Activated CD4-positive, alpha-beta T cell treated with anti-CD3 and anti-CD28 coated beads, Interleukin-2, amount 10 ng/mL, durations not matched to agents 7 days and 5 days (primary cell): Measurements from ENCODE around the gene SYCE3. TPM values are rescaled to one million over a fixed set of nuclear protein-coding genes. Genes with fewer than 3 reads are reported as not detected.

ENCODE experiments used
- CTCF ChIA-PET: fragments of 350-600 bp; sonication (Branson Sonifier 250); formaldehyde crosslinking; loops from one replicate; lab custom pipeline; 2021; ENCODE audit warnings: antibody characterized with exemption; lab: Charles Lee
- POLR2A ChIA-PET: fragments of 350-600 bp; sonication (Branson Sonifier 250); formaldehyde crosslinking; loops from one replicate; lab custom pipeline; 2021; ENCODE audit warnings: antibody characterized with exemption; lab: Charles Lee
- DNase-seq: peaks from one replicate; pipeline ENCODE4 v3.0.0-alpha.2; 2020
- H3K27ac Mint-ChIP-seq: one replicate; pipeline ENCODE4 v1.8.0; 2021; ENCODE audit warnings: mild to moderate bottlenecking, moderate library complexity, mixed read lengths
- H3K27me3 Mint-ChIP-seq: one replicate; pipeline ENCODE4 v1.8.0; 2021; ENCODE audit warnings: mixed read lengths
- H3K36me3 Mint-ChIP-seq: one replicate; pipeline ENCODE4 v1.8.0; 2021; ENCODE audit warnings: low read depth, mixed read lengths
- H3K4me1 Mint-ChIP-seq: one replicate; pipeline ENCODE4 v1.8.0; 2021; ENCODE audit warnings: mixed read lengths
- H3K4me3 Mint-ChIP-seq: one replicate; pipeline ENCODE4 v1.8.0; 2021; ENCODE audit warnings: mild to moderate bottlenecking, moderate library complexity, mixed read lengths
- H3K9me3 Mint-ChIP-seq: one replicate; pipeline ENCODE4 v1.8.0; 2021; ENCODE audit warnings: mixed read lengths
- total RNA-seq, 2 experiments: library from RNA; stranded (reverse); gene quantifications; one replicate each; pipeline ENCODE4 v1.2.3, GENCODE V29; 2021

The SYCE3 gene
- total RNA-seq, 2 experiments from 2014 or later, result 0.87 TPM; not detected in 1

DNA sequence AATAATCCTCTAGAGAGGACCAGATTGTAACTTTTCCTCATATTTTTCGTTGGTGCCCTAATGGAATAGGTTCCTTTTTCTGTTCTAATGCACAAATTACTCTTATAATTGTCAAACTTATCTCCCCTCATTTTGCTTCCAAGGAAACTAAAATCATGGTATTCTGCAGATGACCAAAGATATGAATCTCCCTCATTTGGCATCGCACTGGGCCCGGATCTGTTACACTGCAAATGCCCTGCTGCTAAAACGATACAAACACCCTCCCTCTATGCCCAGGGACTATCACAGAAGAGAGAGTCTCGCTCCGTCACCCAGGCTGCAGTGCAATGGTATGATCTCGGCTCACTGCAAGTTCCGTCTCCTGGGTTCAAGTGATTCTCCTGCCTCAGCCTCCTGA lies 9.4 kb downstream of the SYCE3 start:
- ChIA-PET CTCF (interaction anchor here (1.8 to 5.8 kb wide), 2 partner anchors 8 to 10 kb away, joined by 5 to 30 read pairs; partner anchors contain the start of genes KLHDC7B and SYCE3), POLR2A (no interaction called here)
- Mint-ChIP-seq H3K27me3 (peaks cover 6% of the 10 kb centered on the region), H3K9me3 (no peaks in the 10 kb centered on the region), H3K36me3 (peaks cover 6% of the 10 kb centered on the region), H3K4me1 (peaks cover 20% of the 10 kb centered on the region), H3K4me3 (no peak overlapping the region), H3K27ac (no peak overlapping the region)
- DNase-seq, result no peak

DNA sequence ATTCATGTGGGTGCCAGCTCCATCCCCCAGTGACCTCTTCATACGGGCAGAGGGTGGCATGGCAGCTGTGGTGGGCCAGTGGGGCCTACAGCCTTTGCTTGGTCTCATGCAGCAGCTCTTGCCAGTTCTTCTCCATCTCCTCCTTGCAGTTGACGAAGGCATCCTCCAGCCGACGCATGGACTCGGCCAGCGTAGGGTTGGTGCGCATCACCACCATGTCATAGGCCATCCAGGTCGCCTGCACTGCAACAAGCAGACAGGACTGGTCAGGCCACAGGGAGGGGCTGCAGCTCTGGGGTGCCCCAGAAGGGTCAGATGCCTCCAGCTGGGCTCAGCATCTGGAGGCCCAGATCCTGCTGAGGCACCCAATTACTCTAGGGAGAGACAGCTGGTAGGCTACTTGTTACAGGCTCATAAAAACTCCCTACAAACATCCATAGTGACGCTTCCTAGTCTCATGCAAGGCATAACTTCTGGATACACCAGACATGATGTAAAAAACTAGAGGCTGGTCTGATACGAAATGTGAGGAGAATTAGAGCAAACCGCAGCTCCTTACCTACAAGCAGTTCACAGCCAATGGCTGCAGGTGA lies 11.5 kb downstream of the SYCE3 start:
- Mint-ChIP-seq H3K36me3 (peaks cover 6% of the 10 kb centered on the region), H3K9me3 (no peaks in the 10 kb centered on the region), H3K27ac (peak overlapping the region; percentile 50), H3K4me1 (peaks cover 24% of the 10 kb centered on the region), H3K4me3 (no peak overlapping the region), H3K27me3 (peaks cover 3% of the 10 kb centered on the region)
- POLR2A ChIA-PET, result interaction anchor here (0.6 kb wide), 1 partner anchor 11 kb away, joined by 4 read pairs; no protein-coding TSS in a partner anchor
- CTCF ChIA-PET, result interaction anchor here (1.1 to 5.8 kb wide), 5 partner anchors 9 to 26 kb away, joined by 3 to 31 read pairs (median 7); partner anchors contain the start of genes SCO2 and SYCE3
- no peak for DNase-seq

DNA sequence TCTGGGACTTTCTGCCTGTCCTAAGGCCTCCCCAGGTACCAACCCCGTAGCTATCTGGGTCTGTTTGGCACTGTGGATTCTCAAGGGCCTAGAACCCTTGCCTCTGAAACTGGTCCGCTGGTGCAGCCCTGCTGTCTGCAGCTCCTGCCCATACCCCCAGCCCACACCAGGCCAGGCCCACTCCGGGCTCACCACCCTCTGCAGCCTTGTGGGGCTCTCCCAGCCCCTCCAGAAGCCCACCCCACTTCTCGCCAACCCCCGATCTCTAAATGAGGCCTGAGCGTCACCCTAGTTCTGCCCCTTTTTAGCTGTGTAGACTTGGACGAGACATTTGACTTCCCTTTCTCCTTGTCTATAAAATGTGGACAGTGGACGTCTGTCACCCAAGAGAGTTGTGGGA lies 12.3 kb downstream of the SYCE3 start:
- ChIA-PET POLR2A (no interaction called here), CTCF (interaction anchor here (1.1 to 5.8 kb wide), 4 partner anchors 10 to 25 kb away, joined by 3 to 31 read pairs (median 18); partner anchors contain the start of genes SCO2 and SYCE3)
- Mint-ChIP-seq H3K9me3 (no peaks in the 10 kb centered on the region), H3K27me3 (peaks cover under 1% of the 10 kb centered on the region), H3K27ac (peak overlapping the region; percentile 80), H3K4me1 (peaks cover 32% of the 10 kb centered on the region), H3K4me3 (peak overlapping the region; percentile 69), H3K36me3 (peaks cover 6% of the 10 kb centered on the region)
- no peak for DNase-seq

DNA sequence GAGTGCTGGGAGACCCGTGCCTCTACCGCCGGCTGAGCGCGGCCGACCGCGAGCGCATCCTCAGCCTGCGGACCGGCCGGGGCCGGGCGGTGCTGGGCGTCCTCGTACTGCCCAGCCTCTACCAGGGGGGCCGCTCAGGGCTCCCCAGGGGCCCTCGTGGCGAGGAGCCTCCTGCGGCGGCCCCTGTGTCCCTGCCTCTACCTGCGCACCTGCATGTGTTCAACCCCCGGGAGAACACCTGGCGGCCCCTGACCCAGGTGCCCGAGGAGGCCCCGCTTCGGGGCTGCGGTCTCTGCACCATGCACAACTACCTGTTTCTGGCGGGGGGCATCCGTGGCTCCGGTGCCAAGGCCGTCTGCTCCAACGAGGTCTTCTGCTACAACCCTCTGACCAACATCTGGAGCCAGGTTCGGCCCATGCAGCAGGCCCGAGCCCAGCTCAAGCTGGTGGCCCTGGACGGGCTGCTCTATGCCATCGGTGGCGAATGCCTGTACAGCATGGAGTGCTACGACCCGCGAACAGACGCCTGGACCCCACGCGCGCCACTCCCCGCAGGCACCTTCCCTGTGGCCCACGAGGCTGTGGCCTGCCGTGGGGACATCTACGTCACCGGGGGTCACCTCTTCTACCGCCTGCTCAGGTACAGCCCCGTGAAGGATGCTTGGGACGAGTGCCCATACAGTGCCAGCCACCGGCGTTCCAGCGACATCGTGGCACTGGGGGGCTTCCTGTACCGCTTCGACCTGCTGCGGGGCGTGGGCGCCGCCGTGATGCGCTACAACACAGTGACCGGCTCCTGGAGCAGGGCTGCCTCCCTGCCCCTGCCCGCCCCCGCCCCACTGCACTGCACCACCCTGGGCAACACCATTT lies 13.6 kb downstream of the SYCE3 start:
- Mint-ChIP-seq H3K27me3 (no peaks in the 10 kb centered on the region), H3K36me3 (peaks cover 6% of the 10 kb centered on the region), H3K9me3 (no peaks in the 10 kb centered on the region), H3K4me1 (peaks cover 45% of the 10 kb centered on the region), H3K27ac (peak overlapping the region; percentile 87), H3K4me3 (peak overlapping the region; percentile 75)
- POLR2A ChIA-PET, result interaction anchor here (0.6 to 1.1 kb wide), 3 partner anchors 10 to 72 kb away, joined by 3 to 6 read pairs (median 3); no protein-coding TSS in a partner anchor
- CTCF ChIA-PET, result interaction anchor here (0.9 to 5.8 kb wide), 8 partner anchors 10 to 76 kb away, joined by 3 to 64 read pairs (median 18); partner anchors contain the start of genes SCO2 and SYCE3
- no peak for DNase-seq

DNA sequence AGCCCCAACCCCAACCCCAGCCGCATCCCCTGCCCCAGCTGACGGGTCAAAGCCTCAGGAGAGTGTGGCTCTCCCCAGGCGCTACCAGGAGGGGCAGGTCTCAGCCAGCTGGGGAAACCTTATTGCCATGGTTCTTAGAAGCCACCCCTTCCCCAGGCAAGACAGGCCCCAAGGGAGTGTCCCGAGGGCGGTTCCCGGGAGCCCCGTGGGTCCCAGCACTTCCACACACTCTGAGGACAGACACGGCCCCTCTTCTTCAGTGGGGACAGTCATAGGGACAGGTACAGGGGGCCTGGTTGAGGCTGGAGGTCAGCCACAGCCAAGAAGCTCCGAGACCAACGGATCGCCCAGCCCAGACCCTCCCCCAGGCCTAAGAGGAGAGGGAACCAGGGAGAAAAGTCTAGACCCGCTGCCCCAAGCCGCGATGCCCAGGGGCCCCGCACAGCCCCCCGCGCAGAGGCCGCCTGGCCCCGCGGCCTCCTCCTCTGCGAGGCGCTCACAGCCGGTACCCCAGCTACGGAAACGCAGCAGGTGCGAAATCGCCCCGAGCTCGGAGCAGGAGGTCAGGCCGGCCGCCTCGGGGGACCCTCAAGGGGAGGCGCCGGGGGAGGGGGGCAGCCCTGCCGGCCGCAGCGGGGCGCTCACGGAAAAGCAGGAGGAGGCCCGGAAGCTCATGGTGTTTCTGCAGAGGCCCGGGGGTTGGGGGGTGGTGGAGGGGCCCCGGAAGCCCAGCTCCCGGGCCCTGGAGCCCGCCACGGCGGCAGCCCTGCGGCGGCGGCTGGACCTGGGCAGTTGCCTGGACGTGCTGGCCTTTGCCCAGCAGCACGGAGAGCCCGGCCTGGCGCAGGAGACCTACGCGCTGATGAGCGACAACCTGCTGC lies 14.4 kb downstream of the SYCE3 start:
- peaks cover 45% of the 10 kb centered on the region for H3K4me1 Mint-ChIP-seq
- CTCF ChIA-PET, result interaction anchor here (0.9 to 5.0 kb wide), 11 partner anchors 9 to 75 kb away, joined by 3 to 64 read pairs (median 4); partner anchors contain the start of genes SCO2, SYCE3 and TYMP
- no peaks in the 10 kb centered on the region for H3K9me3 Mint-ChIP-seq
- H3K4me3 Mint-ChIP-seq, result peak overlapping the region; percentile 71
- H3K27me3 Mint-ChIP-seq, result no peaks in the 10 kb centered on the region
- H3K27ac Mint-ChIP-seq, result peak overlapping the region; percentile 94
- POLR2A ChIA-PET, result interaction anchor here (0.6 to 1.7 kb wide), 6 partner anchors 9 to 72 kb away, joined by 3 to 6 read pairs (median 3); partner anchors contain the start of genes SCO2 and TYMP
- peak; percentile 63 for DNase-seq
- H3K36me3 Mint-ChIP-seq, result peaks cover 6% of the 10 kb centered on the region

DNA sequence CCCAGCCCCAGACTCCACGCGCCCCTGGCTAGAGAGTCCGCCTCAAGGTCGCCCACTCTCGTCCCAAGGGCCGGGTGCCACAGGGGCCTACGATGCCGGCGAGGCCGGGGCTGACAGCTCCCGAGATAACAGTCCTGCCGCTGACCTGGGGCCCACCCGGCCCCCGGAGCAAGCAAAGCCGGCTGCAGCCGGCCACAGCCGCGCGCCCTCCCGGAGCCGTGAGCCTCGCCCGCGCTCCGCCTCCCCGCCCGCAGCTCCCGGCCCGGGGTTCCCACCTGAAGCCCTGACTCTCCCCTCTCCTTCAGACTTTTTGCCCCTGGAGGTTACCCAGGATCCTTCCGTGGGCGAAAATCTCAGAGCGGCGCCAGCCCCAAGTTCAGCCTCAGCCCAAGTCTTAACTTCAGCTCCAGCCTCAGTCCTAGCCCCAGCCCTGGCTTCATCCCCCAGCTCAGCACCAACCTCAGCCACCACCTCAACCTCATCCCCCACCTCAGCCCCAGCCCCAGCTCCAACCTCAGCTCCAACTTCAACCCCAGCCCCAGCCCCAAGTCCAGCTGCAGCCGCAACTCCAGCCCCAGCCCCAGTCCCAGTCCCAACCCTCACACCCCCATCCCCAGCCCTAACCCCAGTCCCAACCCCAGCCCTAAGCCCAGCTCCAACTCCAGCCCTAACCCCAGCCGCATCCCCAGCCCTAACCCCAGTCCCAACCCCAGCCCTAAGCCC lies 15.3 kb downstream of the SYCE3 start:
- CTCF ChIA-PET, result interaction anchor here (1.1 to 5.0 kb wide), 9 partner anchors 8 to 74 kb away, joined by 3 to 64 read pairs (median 5); partner anchors contain the start of genes SCO2, SYCE3 and TYMP
- H3K27me3 Mint-ChIP-seq, result no peaks in the 10 kb centered on the region
- H3K9me3 Mint-ChIP-seq, result no peaks in the 10 kb centered on the region
- H3K36me3 Mint-ChIP-seq, result peaks cover 9% of the 10 kb centered on the region
- POLR2A ChIA-PET, result interaction anchor here (0.6 to 1.7 kb wide), 4 partner anchors 17 to 73 kb away, joined by 3 to 6 read pairs (median 3); partner anchors contain the start of genes SCO2 and TYMP
- peak overlapping the region; percentile 85 for H3K27ac Mint-ChIP-seq
- no peak for DNase-seq
- H3K4me3 Mint-ChIP-seq, result peak overlapping the region; percentile 67
- peaks cover 48% of the 10 kb centered on the region for H3K4me1 Mint-ChIP-seq

DNA sequence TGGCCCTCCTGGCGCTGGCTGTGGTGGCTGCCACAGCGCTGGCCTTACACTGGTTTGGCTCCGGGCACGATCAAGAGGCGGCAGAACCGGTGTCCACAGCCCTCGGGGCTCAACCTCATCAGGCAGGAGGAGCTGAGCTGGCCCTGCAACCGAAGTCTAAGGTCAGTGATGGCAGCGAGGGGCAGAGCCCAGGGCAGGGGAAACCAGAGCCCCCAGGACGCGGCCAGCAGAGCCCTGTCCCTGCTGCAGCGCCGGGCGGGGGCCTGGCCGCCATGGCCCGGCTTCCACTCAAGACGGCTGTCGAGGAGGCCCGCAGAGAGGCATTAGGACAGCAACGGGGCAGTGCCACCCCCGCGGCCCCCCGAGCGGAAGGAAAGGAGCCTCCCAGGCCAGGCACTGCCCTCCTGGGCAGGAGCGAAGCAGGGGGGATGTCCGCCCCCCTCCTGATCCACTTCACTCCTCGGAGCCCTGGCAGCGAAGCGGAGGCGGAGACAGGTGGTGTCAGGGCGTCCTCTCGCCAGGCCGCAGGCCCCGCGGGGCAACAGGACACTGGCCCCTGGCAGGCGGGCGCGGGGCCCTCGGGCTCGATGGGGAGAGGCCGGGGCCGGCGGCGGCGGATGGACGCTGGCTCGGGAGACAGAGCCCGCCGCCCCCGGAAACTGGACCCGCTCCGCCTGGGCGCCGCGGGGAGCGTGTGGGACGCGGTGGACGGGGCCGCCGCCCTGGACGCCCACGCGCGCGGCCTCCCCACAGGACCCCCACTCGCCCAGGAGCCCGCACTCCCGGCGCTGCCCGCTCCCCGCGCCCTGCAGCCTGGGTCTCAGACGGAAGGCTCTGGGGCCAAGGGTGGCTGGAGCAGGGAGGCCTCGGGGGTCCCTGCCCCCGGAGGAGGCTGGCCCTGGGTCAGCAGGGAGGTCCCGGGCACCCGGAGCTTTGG lies 16.1 kb downstream of the SYCE3 start:
- Mint-ChIP-seq H3K27ac (peak overlapping the region; percentile 92), H3K4me1 (peaks cover 54% of the 10 kb centered on the region), H3K36me3 (peaks cover 15% of the 10 kb centered on the region), H3K4me3 (peak overlapping the region; percentile 63), H3K9me3 (no peaks in the 10 kb centered on the region), H3K27me3 (no peaks in the 10 kb centered on the region)
- POLR2A ChIA-PET, result interaction anchor here (0.6 to 1.7 kb wide), 4 partner anchors 21 to 74 kb away, joined by 3 to 6 read pairs (median 4); partner anchors contain the start of gene SCO2
- CTCF ChIA-PET, result interaction anchor here (1.0 to 5.0 kb wide), 6 partner anchors 12 to 29 kb away, joined by 3 to 64 read pairs (median 15); partner anchors contain the start of genes SCO2, SYCE3 and TYMP
- DNase-seq, result no peak

DNA sequence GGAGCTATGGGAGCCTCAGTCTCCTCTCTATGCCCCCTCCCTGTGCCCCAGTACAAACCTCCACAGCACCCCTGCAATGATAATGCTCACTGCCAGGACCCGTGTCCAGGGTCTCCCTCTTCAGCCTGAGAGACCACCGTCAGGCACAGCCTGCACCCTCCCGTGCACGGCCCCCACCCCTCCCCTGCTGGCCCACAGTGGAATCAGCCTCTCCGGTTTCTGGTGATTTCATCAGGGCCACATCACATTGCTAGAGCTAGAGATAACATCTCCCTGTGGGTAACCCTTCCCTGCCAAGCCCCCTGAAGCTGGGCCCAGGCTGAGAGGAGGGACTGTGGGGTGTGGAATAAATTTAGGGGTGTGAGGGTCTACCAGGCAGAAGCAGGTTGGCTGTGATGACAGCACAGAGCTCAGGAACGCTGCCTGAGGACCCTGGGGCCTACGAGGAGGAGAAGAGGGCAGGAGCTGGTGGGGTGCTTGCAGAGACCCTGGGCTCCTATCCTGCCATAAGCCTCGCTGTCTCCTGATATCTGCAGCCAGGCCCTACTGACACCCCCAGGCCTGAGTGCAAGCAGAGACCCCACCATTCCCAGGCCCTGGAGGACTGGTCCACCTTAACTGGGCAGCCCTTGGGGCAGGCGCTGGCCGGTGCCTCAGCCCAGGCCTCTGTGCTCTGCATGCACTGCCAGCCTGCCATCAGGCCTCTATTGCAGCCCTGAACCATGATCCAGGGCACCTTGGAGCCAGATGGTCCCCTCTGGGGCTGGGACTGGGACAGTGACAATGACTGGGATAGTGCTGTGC lies 17.0 kb downstream of the SYCE3 start, which contains the start of gene KLHDC7B:
KLHDC7B (plus strand) TSS at position 378 of the 804 bp plus-strand sequence; CDS start at position 723, 345 bp downstream.
- DNase-seq, result peak; percentile 54
- H3K36me3 Mint-ChIP-seq, result peaks cover 10% of the 10 kb centered on the region
- H3K4me3 Mint-ChIP-seq, result peak within 1 kb of the TSS; percentile 63
- peaks cover 3% of the 10 kb centered on the region for H3K9me3 Mint-ChIP-seq
- no peaks in the 10 kb centered on the region for H3K27me3 Mint-ChIP-seq
- POLR2A ChIA-PET, result interaction anchor here (1.2 to 1.6 kb wide), 2 partner anchors 20 to 75 kb away, joined by 3 to 4 read pairs; partner anchors contain the start of gene SCO2
- CTCF ChIA-PET, result interaction anchor here (0.9 to 5.0 kb wide), 12 partner anchors 8 to 75 kb away, joined by 3 to 64 read pairs (median 6); partner anchors contain the start of genes SCO2, SYCE3 and TYMP
- peak within 1 kb of the TSS; percentile 92 for H3K27ac Mint-ChIP-seq
- H3K4me1 Mint-ChIP-seq, result peaks cover 56% of the 10 kb centered on the region

DNA sequence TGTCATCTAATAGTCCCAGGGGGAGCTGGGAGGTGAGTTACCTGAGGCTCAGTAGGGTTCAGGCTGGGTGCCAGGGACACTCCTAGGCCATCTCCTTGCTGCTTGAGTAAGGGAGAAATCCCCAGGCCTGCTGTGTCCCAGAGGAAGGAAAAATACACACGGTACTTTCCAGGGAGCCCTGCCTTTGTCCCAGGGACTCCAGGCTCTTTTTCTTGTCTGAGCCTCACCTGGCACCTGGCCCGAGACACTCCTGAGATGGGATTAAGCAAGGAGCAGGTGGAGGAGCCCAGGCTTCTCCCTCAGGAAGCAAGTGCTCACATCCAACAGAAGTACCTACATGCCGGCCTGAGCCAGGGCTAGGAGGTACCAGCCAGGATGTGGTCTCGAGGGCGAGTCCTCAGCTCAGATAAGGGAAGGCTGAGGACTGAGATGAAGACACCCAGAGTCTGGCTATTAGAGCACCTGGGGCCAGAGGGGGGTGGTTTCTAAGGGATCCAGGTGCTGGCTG lies 17.9 kb downstream of the SYCE3 start:
- peaks cover 3% of the 10 kb centered on the region for H3K9me3 Mint-ChIP-seq
- ChIA-PET CTCF (interaction anchor here (0.9 to 5.0 kb wide), 11 partner anchors 9 to 76 kb away, joined by 3 to 64 read pairs (median 7); partner anchors contain the start of genes SCO2, SYCE3 and TYMP), POLR2A (interaction anchor here (1.6 kb wide), 1 partner anchor 19 kb away, joined by 4 read pairs; the partner anchor contains the start of gene SCO2)
- peak; percentile 52 for DNase-seq
- no peaks in the 10 kb centered on the region for H3K27me3 Mint-ChIP-seq
- peaks cover 54% of the 10 kb centered on the region for H3K4me1 Mint-ChIP-seq
- peak overlapping the region; percentile 92 for H3K27ac Mint-ChIP-seq
- H3K36me3 Mint-ChIP-seq, result peaks cover 13% of the 10 kb centered on the region
- H3K4me3 Mint-ChIP-seq, result peak overlapping the region; percentile 62
